AG04450 (cell line): ENCODE data around the gene ARIH2. TPM values are rescaled to one million over a fixed set of nuclear protein-coding genes. Genes with fewer than 3 reads are reported as not detected.

Experiments used
- CTCF ChIA-PET: fragments of 300-600, 350-600 bp; formaldehyde crosslinking; extraction: SDS; loops from one replicate; lab custom pipeline; 2022; ENCODE audit warnings: antibody characterized with exemption, inconsistent platforms; lab: Charles Lee
- POLR2A ChIA-PET: fragments of 350-600 bp; formaldehyde crosslinking; extraction: SDS; loops from one replicate; lab custom pipeline; 2021; ENCODE audit warnings: antibody characterized with exemption, inconsistent platforms; lab: Yijun Ruan, JAX
- DNase-seq: peaks from one replicate; pipeline ENCODE4 v3.0.0-alpha.2; 2011; ENCODE audit warnings: low read depth, low spot score
- H3K27ac ChIP-seq: one replicate; pipeline ENCODE4 v1.5.1; 2012; ENCODE audit warnings: low read depth, low read length, control low read depth
- H3K27me3 ChIP-seq: one replicate; pipeline ENCODE4 v1.6.0; 2012; ENCODE audit warnings: low read length; ENCODE audit not compliant: control insufficient read depth, insufficient read depth
- H3K4me3 ChIP-seq: 2 replicates; pipeline ENCODE4 v1.5.1; 2011; ENCODE audit warnings: mild to moderate bottlenecking, low read depth, low read length, control low read depth
- H3K9me3 ChIP-seq: 2 replicates; pipeline ENCODE4 v1.5.1; 2012; ENCODE audit warnings: low read length; ENCODE audit not compliant: control insufficient read depth, insufficient read depth
- polyA plus RNA-seq: library from polyadenylated mRNA; depleted of rRNA; stranded (reverse); fragments of >200 nt; gene quantifications from 2 replicates; pipeline ENCODE4 v1.2.3, GENCODE V29; 2011
- TF ChIP-seq, protein P1 (sequence below): IDR thresholded peaks from 2 replicates; pipeline ENCODE4 v1.5.1; 2011; ENCODE audit warnings: low read depth, low read length, control low read depth, inconsistent platforms

Gene ARIH2
- polyA plus RNA-seq, 1 experiment, result 77.5 TPM

DNA sequence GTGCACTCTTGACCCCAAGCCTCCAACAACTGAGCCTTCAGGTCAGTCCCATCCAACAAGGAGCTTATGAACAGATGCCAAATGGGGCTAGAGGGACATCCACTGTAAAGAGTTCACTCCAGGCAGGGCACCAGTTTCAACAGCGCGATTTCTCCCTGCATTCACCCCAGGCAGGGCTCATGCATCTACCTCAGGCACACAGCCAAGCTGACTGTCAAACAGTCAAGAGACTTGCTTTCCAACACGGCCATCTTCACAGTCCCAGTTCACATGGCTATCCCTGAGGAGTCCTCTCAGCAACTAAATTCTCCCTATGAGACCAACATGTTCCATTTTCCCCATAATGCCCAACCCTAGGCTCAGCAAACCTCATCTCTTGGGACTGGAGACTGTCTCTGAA is 37.6 kb upstream of the ARIH2 start:
- ChIA-PET CTCF (no interaction called here), POLR2A (no interaction called here)

DNA sequence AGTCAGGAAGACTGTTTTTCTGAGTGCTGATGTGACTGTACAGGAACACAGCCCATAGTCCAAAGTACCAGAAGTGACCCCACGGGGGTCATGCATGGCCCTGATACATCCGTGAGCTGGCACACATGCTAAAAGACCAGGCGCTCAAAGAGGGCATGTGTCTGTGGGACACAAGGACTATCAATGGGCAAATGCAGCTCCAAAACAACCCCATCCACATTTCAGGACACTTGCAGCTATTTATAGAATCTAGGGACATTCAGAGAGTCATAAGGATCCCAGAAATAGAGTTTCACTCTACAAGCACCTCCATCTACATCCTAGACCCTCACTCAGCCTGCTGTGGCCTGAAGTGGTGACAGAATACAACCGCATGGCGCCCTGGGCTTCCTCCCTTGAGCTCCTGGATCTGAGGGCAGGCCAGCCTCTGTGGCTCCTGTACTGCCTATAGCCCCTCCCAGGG is 37.0 kb upstream of the ARIH2 start:
- H3K4me3 ChIP-seq, result no peak overlapping the region
- ChIA-PET POLR2A (interaction anchor here (0.6 kb wide), 1 partner anchor 127 kb away, joined by 7 read pairs; no protein-coding TSS in a partner anchor), CTCF (no interaction called here)
- H3K9me3 ChIP-seq, result no peaks in the 10 kb centered on the region
- TF ChIP-seq, protein P1, sequence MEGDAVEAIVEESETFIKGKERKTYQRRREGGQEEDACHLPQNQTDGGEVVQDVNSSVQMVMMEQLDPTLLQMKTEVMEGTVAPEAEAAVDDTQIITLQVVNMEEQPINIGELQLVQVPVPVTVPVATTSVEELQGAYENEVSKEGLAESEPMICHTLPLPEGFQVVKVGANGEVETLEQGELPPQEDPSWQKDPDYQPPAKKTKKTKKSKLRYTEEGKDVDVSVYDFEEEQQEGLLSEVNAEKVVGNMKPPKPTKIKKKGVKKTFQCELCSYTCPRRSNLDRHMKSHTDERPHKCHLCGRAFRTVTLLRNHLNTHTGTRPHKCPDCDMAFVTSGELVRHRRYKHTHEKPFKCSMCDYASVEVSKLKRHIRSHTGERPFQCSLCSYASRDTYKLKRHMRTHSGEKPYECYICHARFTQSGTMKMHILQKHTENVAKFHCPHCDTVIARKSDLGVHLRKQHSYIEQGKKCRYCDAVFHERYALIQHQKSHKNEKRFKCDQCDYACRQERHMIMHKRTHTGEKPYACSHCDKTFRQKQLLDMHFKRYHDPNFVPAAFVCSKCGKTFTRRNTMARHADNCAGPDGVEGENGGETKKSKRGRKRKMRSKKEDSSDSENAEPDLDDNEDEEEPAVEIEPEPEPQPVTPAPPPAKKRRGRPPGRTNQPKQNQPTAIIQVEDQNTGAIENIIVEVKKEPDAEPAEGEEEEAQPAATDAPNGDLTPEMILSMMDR, result no peak
- no peaks in the 10 kb centered on the region for H3K27me3 ChIP-seq
- no peak overlapping the region for H3K27ac ChIP-seq
- DNase-seq, result no peak

More for the DNA sequence above, 37.6 kb upstream of the ARIH2 start:
- Histone ChIP-seq H3K4me3 (no peak overlapping the region), H3K9me3 (no peaks in the 10 kb centered on the region), H3K27me3 (no peaks in the 10 kb centered on the region), H3K27ac (no peak overlapping the region)
- TF ChIP-seq, protein P1, result no peak
- DNase-seq, result no peak

DNA sequence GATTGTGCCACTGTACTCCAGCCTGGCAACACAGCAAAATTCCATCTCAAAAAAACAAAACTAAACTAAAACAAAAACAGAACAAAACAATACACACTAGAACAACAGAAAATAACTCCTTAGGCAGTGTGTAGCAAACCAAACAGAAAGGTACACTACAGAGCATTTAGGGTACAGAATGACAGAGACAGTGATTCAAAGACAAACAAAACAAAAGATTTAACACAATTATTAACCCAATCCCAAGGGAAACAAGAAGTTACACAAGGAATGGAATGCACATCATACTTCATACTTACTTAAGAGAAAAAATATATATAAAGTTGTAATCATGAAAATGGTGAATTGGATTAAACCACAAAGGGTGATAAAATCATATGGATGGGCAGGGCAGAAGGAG is 32.9 kb upstream of the ARIH2 start:
- TF ChIP-seq, protein P1, result no peak
- H3K4me3 ChIP-seq, result no peak overlapping the region
- ChIA-PET CTCF (no interaction called here), POLR2A (no interaction called here)
- H3K9me3 ChIP-seq, result no peaks in the 10 kb centered on the region
- no peak for DNase-seq
- H3K27ac ChIP-seq, result no peak overlapping the region
- no peaks in the 10 kb centered on the region for H3K27me3 ChIP-seq

DNA sequence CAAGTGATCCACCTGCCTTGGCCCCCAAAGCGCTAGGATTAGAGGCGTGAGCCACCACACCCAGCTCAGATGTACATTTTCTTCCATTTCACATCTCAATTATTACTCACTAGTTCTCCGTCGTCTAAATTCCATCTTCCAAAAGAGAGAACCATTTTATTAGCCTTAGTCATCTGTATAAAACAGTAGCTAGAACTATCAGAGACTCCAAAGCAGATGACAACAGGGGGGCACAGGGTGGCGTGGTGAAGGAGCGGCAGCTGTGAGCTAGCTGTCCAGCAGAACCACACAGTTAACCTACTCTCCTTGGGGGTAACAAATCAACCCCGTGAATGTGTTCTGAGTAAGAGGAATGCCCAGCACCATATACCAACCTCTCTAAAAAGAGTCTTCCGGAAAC is 27.0 kb upstream of the ARIH2 start:
- ChIA-PET POLR2A (interaction anchor here (0.6 kb wide), 1 partner anchor 21 kb away, joined by 6 read pairs; no protein-coding TSS in a partner anchor), CTCF (no interaction called here)
- TF ChIP-seq, protein P1, result no peak
- no peak overlapping the region for H3K4me3 ChIP-seq
- H3K27me3 ChIP-seq, result no peaks in the 10 kb centered on the region
- DNase-seq, result no peak
- no peaks in the 10 kb centered on the region for H3K9me3 ChIP-seq
- H3K27ac ChIP-seq, result no peak overlapping the region

DNA sequence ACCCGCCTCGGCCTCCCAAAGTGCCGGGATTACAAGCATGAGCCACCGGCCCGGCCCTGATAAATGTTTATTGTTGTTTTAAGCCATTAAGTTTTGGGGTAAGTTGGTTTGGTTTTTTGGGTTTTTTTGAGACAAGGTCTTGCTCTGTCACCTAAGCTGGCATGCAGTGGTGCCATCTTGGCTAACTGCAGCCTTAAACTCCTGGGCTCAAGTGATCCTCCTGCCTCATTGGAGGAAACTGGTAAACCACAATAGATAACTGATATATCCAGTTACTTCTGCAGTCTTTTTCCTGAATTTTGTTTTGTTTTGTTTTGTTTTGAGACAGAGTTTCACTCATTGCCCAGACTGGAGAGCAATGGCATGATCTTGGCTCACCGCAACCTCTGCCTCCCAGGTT is 24.1 kb upstream of the ARIH2 start:
- TF ChIP-seq, protein P1, result no peak
- DNase-seq, result no peak
- H3K27me3 ChIP-seq, result no peaks in the 10 kb centered on the region
- no peaks in the 10 kb centered on the region for H3K9me3 ChIP-seq
- H3K4me3 ChIP-seq, result no peak overlapping the region
- H3K27ac ChIP-seq, result no peak overlapping the region
- POLR2A ChIA-PET, result interaction anchor here (0.7 kb wide), 1 partner anchor 282 kb away, joined by 11 read pairs; no protein-coding TSS in a partner anchor
- CTCF ChIA-PET, result no interaction called here
